Measurements from ENCODE around the gene STX5.
A peak's percentile ranks its signal among the peaks of the same experiment; 100 is the strongest.

Gene STX5

GRCh38 chr11:62858201-62858600, 26.4 kb upstream of the STX5 start:
- DNase-seq (ENCODE audit: low read depth in 2 of 2), result no peak
- H3K4me3 ChIP-seq (replicated peaks in 1 of 2; ENCODE audit: low read depth in 2 of 2, low read length in 2 of 2), result no peak overlapping the region
- TF ChIP-seq CTCF (IDR thresholded peaks at IDR 0.05; ENCODE audit: low read depth, low read length), result no peak

- no peak for DNase-seq (ENCODE audit: low read depth in 2 of 2)
- no peak overlapping the region for H3K4me3 ChIP-seq (replicated peaks in 1 of 2; ENCODE audit: low read depth in 2 of 2, low read length in 2 of 2)
- TF ChIP-seq CTCF (IDR thresholded peaks at IDR 0.05; ENCODE audit: low read depth, low read length), result no peak
Measured at GRCh38 chr11:62857541-62857982, 25.7 kb upstream of the STX5 start.

GRCh38 chr11:62856333-62856895, 24.6 kb upstream of the STX5 start:
- DNase-seq (ENCODE audit: low read depth in 2 of 2), result no peak
- TF ChIP-seq CTCF (IDR thresholded peaks at IDR 0.05; ENCODE audit: low read depth, low read length), result no peak
- H3K4me3 ChIP-seq (replicated peaks in 1 of 2; ENCODE audit: low read depth in 2 of 2, low read length in 2 of 2), result peak overlapping the region; percentile 82 to 85

GRCh38 chr11:62855571-62856332, 23.9 kb upstream of the STX5 start:
- no peak for TF ChIP-seq CTCF (IDR thresholded peaks at IDR 0.05; ENCODE audit: low read depth, low read length)
- H3K4me3 ChIP-seq (replicated peaks in 1 of 2; ENCODE audit: low read depth in 2 of 2, low read length in 2 of 2), result peak overlapping the region; percentile 82 to 85
- peak; percentile 98 to 99 for DNase-seq (ENCODE audit: low read depth in 2 of 2)

- no peak for DNase-seq (ENCODE audit: low read depth in 2 of 2)
- no peak for TF ChIP-seq CTCF (IDR thresholded peaks at IDR 0.05; ENCODE audit: low read depth, low read length)
Measured at GRCh38 chr11:62854825-62855570, 23.1 kb upstream of the STX5 start.

DNA sequence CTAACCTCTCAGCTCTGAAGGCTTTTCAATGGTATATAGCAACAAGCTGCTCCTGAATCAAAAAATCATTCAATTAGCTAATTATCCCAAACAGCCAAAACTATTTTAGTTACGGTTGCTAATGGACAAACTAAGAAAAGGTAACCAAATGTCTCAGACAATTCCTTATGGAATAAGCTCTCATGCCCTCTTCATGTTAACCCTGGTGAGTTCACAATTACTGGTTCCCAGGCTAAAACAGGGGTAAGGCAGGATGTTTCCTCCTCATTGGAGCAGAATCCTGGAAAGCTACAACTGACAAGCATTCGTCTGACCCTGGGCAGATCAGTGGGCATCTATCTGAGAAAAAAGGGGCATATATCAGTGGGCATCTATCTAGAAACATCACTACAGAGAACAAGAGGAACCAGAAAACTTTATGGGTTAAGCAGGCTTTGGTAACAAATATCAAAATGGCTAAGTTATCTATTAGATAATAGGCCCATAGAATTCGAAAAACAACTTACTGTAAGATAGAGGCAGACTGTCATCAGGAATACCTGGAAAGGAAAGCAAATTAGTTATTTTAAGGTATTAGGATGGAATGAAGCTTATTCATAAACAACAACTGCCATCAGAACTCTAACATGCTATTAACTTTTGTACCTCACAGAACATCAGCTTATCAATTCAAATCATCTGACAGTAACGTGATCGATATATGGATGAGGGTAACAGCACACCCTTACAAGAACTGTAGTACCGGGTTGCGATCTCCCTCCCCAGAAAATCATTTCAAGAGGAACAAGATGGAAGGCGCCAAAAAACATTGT, 22.4 kb upstream of the STX5 start:
- H3K4me3 ChIP-seq (replicated peaks in 1 of 2; ENCODE audit: low read depth in 2 of 2, low read length in 2 of 2), result peak overlapping the region; percentile 82 to 85
- TF ChIP-seq CTCF (IDR thresholded peaks at IDR 0.05; ENCODE audit: low read depth, low read length), result no peak
- DNase-seq (ENCODE audit: low read depth in 2 of 2), result no peak

More at GRCh38 chr11:62854825-62855570, 23.1 kb upstream of the STX5 start:
- H3K4me3 ChIP-seq (replicated peaks in 1 of 2; ENCODE audit: low read depth in 2 of 2, low read length in 2 of 2), result peak overlapping the region; percentile 82 to 85

All from cardiac fibroblast (primary cell).